ENCODE results near the gene MACROH2A1.

DNA sequence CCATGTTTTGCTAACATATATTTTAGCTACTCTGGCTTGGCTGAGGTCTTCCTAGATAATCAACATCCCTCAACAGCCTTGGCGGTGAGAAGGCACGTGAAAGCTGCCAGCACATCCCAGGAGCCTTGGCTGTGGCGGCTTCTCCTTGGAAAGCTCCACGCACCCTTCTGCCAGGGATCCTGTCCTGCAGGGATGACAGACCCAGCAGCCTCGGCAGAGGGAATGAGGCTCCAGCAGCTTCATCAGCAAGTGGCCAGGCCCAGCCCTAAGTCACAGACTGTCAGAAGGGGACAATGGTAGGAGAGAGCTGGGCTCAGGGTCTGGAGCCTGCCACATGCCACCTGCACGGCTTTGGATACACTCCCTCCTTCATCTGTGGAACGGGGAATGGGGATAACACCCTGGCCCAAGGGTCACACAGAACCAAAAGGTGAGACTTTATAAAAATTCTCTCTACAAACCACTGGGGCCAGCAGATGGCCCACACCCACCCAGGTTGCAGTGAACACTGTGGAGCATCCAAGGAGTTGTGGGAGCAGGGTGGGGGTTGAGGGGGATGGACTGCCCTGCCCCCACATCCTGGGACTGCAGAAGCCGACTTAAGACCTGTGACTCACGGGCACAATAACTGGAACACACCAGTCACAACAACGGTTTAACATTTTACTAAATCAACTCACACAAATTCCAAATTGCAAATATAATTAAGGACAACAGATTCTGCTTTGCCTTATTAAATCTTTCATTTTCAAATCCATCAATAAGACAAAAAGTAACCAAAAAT, 65.1 kb downstream of the MACROH2A1 start:
- TF ChIP-seq POLR2AphosphoS5 (IDR thresholded peaks at IDR 0.05; ENCODE audit: low read depth) (no peak), CTCF (conservative IDR thresholded peaks at IDR 0.05; ENCODE audit: low read depth in 2 of 2) (no peak), EZH2 (IDR thresholded peaks at IDR 0.05; ENCODE audit: low read depth, unreplicated experiment) (no peak), EZH2phosphoT487 (IDR thresholded peaks at IDR 0.05; ENCODE audit: unreplicated experiment) (no peak), REST (IDR thresholded peaks at IDR 0.05; ENCODE audit: unreplicated experiment) (no peak), JUNB (IDR thresholded peaks at IDR 0.05; ENCODE audit: unreplicated experiment) (no peak), STAT1 (IDR thresholded peaks at IDR 0.05; ENCODE audit: unreplicated experiment) (no peak), NANOG (IDR thresholded peaks at IDR 0.05; ENCODE audit: borderline replicate concordance) (no peak)

All from GM23338 (cell line).